Esophagus mucosa (tissue), 1 donor: Measurements from ENCODE around the gene TMEM240. TPM values are rescaled to one million over a fixed set of nuclear protein-coding genes. Genes with fewer than 3 reads are reported as not detected.
"Not testable (repeated sequence)": the region's sequence is repeated elsewhere in the genome, so short reads cannot be mapped to it uniquely, and the experiment has no call there.

ENCODE experiments used
- ATAC-seq: fragments of 200-7000 bp; cut with Tn5 transposase; one replicate; pipeline ENCODE4 v1.9.1; 2020
- total RNA-seq: library from RNA; stranded (reverse); gene quantifications from one replicate; pipeline ENCODE4 v1.2.4, GENCODE V29; 2023
- donor health status: DM: yes; HTN: yes; CAD: no.

Gene TMEM240
- total RNA-seq, 1 donor from 2014 or later: not detected

DNA sequence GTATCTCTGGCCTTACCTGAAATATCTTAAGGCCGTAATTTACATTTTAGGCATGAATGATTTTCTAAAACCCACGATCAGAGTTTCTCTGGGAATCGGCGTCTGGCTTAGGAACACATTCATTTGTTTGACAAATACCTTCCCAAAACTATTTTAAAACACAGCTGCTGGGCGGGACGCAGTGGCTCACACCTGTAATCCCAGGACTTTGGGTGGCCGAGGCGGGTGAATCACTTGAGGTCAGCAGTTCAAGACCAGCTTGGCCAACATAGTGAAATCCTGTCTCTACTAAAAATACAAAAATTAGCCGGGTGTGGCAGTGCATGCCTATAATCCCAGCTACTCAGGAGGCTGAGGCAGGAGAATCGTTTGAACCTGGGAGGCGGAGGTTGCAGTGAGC lies 16.5 kb upstream of the TMEM240 start:
- not testable (repeated sequence) for ATAC-seq

DNA sequence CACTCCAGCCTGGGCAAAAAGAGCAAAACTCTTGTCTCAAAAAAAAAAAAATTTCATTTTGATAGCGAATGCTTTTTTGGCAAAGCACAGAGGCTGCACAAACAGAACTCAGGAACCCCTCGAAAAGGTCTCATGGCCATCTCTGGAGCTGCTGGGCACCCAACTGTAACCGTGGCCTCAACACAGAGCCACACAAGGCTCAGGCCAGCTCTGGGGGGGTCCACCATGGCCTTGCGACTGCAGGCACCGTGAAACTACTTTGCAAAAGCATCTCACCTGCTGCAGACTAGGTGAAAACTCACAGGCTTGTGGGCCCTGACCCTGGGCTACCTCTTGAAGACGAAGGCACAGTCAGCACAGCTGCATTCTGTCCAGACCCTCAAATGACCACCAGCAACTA lies 16.1 kb upstream of the TMEM240 start:
- no peak for ATAC-seq

DNA sequence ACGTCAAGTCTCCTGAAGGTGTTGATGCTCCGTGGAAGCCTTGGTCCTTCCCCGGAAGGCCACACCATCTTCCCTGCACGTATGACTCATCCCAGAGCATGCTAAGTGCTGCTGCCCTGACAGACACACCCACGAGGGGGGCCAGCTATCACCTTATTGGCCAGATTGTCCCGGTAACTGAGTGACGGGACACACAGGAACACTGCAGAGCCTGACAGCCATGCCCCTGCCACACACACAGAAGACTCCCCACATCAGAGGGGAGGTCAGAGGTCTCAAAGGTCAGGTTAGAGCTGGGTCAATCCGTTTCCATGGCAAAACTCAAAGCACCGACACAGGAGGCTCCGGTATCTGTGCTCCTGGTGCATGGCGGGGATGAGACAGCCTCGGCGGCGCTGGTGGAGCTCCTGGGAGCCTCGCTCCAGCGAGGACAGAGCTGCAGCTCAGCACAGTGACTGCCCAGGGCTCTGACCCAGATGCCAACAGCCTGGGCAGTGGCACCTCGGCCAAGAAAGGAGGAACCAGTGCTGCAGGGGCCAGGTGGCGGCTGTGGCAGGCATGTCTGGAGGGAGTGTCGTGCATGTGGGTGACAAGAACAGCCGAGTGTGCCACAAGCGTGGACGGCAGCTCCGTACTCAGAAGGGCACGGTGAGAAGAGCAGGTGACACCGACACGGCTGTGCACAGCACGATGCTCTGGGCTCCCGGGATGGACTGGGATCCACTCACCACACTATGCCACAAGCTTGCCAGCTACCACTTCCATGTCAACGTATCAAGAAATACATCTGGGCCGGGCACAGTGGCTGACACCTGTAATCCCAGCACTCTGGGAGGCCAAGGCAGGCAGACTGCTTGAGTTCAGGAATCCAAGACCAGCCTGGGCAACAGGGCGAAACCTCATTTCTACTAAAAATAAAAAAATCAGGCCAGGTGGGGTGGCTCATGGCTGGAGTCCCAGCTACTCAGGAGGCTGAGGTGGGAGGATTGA lies 14.8 kb upstream of the TMEM240 start:
- ATAC-seq: peak; percentile 71

DNA sequence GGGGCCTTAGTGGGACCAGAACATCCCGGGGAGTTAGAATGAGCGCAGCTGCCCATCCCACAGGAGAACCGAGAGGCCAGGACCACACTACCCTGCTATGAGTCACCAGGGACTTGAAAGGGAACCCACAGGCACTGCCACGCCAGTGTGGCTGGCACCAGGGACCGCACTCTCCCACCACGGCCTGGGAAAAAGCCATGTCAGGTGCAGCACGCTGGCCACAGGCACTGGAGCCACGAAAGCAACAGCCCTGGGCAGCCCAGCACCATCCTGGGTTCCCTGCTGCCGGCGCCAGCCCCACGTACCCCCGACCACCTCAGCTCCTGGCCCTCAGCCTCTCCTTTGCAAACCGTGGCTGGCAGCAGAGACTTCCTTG lies 14.1 kb upstream of the TMEM240 start:
- ATAC-seq: peak; percentile 2

DNA sequence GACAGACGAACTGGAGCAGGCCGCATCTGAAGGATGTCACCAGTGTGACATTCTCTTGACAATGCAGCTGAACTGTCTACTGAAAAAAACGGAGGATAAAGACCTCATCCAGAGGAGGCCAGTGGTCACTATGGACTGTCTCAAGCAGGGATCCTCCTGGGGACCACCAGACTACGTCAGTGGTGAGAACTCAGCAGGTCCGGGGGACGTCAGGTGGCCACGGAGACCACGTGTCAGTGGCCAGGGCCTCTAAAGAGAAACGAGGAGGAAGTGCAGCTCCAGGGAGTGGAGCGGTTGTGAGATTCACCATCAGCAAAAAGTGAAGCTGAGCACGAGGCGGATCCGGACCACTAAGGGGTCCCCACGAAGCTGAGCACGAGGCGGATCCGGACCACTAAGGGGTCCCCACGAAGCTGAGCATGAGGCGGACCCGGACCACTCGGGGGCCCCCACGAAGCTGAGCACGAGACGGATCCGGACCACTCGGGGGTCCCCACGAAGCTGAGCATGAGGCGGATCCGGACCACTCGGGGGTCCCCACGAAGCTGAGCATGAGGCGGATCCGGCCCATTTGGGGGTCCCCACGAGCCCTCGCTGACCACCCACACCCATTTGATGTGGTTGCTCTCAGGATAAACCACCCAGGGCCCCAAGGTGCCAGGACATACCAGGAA lies 13.5 kb upstream of the TMEM240 start:
- ATAC-seq: no peak

DNA sequence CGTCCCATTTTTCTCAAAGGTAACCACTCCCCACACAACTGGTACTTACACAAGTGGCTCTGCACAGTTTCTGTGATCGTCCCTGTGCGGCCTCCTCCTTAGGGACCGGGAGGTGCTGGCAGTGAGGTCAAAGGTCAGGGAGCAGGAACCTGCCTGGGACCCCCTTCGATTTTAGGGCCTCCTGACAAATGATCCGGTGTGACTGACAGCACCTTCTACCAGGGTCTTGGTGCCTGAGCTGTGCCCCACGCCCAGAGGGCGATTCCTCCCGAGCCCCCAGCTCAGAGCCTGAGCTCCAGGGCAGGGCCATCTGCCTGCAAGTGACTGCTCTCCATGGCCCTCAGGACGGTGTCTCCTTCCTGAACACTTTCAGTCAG lies 11.8 kb upstream of the TMEM240 start:
- ATAC-seq: no peak

DNA sequence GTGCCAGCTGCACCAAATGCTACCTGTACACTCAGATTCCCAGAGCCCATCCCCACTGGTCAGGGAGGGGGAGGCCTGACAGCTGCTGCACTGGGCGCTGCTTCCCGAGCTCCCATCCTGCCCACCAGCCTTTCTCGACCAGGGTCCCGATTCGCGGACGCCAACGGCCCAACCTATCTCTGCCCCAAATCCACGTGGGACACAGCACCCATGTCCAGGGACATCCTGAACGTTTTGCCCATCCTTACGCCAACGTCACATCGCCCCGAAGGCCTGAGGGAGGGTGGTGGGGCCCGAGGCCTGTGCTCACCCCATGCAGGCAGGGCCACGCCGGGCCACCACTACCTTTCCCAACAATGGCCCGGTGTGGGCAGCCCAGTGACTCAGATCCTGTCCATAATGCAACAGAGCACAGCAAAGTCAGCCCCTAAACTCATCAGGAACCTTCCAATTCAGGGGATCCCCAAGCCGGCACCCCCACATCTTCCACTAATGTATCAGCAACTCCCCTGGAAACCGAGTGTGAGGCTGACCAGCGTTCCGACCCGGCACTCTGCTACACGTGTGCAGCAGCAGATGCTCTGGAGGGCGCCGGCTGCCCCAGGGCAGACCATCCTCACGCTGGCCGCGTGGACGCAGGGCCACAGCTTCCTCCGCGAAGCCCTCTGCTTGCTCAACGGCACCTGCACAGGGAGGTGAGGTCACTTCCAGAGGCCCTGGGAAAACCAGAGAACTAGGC lies 11.3 kb upstream of the TMEM240 start:
- no peak for ATAC-seq

DNA sequence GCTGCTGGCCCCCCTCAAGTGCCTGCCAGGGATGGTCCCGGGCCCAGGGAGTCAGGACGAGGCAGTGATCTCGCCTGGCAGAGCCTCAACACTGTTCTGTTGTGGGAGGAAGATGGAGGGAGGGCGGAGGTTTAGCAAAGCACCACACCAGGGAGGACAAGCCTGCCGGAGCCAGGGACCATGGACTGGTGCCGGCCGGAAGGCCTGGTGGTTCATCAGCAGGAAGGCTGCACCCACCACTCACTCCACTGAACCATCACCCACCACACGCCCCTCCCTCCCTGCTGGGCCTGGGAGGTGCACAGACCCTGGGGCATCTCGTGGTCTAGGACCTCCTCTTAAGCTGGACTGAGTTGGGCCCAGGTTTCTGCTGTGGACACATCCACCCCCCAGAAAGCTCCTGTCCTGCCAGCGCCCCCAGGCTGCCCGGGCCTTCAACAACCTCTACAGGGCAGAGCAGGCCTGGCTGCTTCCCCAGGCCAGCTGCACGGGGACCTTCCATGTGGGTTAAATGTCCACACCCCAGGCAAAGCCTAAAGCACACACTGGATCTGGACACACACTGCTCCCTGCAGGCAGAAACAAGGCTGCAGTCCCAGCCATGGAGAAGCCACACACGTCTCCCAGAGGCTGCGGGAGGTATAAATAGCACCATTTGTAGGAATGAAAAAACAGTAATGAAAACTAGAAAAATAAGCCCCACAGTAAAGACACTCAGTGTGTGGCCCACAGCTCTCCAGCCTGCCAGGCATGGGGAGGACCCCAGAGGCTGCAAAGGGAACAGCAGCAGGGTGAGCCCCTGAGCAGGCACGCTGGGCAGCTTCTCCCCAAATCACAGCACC lies 10.4 kb upstream of the TMEM240 start:
- peak; percentile 24 for ATAC-seq

DNA sequence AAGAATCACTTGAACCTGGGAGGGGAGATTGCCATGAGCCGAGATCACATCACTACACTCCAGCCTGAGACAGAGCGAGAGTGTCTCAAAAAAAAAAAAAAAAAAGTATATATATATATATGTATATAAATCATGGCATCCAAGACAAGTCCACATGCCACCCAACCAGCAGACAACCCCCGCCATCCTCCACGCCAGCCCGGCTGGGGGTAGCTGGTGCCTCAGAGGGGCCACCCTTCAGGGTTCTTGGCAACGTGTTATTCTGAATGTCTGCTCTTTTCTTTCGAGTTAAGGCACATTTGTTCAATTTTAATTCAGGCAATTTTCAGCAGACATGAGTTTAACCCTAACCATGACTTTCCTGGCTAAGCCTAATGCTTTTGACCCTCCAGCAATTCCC lies 9.7 kb upstream of the TMEM240 start:
- no peak for ATAC-seq

DNA sequence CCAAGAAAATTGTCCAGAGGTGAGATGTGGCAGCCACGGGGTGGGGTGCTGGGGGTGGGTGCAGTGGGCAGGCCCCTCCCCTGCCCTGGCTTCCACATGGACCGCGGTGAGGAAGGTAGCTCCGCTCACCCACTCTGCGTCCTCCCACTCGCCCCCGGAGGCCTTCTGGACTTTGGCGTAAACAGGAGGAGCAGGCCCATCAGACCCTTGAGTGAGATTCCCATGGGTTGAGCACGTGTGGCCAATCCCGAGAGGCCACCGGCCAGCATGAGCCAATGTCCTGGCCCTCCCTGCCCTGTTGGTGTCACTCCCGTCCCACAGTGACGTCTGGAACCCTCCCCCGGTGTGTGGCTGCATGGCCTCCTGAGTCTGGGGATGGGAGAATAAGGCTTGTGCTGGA lies 8.2 kb upstream of the TMEM240 start:
- ATAC-seq: no peak

DNA sequence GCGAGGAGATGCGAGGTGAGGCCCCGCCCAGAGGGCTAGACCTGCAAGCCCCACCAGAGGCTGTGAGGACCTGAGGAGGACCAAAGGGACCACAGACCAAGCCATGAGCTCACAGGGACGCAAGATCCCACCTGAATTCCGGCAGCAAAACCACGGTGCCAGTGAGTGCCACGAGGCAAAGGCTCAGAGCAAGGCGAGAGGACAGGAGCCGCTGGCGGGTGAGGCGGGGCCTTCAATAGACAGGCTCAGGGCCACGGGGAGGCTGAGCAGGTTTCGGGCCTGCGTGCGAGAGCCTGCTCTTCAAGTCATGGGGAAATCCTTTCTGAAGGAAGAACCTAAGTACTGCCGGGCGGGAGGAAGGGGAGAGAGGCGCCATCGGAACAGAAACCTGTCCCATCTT lies 7.1 kb upstream of the TMEM240 start:
- no peak for ATAC-seq

DNA sequence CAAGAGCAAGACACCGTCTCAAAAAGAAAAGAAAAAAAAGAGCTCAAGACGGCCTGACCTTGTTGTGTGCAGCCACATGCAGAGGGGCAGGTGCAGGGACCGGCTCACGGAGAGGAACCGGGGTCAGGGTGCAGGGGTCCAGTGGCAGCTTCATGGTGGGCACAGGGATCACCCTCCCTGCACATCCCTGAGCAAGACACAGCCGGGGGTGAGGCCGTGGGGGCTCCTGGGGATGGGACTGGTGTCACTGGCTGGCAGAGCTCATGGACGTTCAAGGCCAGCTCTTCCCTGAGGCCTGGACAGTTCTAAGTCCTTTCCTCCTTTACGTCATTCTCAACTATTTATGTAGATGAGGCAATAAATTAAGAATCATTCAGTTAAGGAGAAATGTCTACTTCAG lies 6.6 kb upstream of the TMEM240 start:
- no peak for ATAC-seq

DNA sequence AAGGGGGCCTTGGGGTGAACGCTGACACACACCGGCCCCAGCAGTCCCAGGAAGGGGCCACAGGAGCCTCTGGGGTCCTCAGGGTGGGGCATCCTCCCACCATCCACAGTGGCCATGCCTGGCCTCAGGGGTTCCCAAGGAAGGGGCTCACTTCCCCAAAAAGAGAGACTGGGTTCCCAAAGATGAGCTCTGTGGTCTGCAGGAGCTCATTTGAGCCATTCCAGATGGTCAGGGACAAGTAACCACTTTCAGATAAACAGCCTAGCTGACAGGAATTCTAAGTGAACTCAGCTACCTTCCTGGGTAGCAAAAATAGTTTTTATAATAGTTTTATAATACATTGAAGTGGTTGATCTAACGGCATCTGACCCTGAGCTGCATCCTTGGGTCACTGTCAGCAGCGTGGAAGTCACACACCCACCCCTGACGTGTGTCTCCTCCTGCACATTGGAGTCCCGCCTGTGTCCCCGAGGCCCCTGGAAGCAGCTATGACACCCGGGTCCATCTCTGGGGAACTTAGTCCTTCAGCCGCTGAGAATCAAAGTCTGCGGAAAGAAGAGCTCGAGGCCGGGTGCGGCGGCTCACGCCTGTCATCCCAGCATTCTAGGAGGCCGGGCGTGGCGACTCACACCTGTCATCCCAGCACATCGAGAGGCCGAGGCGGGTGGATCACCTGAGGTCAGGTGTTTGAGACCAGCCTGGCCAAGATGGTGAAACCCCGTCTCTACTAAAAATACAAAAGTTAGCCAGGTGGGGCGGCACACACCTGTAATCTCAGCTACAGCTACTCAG lies 5.7 kb upstream of the TMEM240 start:
- no peak for ATAC-seq

DNA sequence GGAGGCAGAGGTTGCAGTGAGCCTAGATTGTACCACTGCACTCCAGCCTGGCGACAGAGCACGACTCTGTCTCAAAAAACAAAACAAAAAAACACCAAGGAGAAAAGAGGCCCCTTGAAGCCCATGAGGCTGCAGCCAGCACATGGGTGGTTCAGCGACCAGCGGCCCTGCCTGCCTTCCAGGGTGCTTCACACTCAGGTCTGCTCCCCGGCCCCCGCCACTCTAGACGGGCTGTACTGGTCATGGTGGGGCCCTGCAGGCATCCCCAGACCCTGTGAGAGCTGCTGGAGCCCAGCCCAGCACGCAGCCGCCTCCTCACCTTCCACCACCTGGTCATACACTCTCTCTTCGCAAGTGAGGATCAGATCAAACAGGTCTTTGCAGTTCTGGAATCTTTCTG lies 4.1 kb upstream of the TMEM240 start:
- ATAC-seq: no peak

DNA sequence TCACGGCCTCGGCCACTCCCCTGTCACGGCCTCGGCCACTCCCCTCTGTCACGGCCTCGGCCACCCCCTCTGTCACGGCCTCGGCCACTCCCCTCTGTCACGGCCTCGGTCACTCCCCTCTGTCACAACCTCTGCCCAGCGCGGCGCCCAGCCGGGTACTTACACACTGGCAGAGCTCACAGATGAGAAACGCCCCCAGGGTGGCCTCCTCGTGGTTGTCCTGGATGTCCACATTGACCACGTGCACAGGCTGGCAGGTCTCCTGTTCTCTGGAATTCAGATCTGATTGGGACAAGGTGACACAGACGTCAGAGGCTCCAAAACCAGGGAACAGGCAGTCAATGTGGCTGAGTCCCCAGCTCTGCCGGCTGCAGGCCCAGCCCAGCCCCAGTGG lies 3.3 kb upstream of the TMEM240 start:
- ATAC-seq: peak; percentile 36

DNA sequence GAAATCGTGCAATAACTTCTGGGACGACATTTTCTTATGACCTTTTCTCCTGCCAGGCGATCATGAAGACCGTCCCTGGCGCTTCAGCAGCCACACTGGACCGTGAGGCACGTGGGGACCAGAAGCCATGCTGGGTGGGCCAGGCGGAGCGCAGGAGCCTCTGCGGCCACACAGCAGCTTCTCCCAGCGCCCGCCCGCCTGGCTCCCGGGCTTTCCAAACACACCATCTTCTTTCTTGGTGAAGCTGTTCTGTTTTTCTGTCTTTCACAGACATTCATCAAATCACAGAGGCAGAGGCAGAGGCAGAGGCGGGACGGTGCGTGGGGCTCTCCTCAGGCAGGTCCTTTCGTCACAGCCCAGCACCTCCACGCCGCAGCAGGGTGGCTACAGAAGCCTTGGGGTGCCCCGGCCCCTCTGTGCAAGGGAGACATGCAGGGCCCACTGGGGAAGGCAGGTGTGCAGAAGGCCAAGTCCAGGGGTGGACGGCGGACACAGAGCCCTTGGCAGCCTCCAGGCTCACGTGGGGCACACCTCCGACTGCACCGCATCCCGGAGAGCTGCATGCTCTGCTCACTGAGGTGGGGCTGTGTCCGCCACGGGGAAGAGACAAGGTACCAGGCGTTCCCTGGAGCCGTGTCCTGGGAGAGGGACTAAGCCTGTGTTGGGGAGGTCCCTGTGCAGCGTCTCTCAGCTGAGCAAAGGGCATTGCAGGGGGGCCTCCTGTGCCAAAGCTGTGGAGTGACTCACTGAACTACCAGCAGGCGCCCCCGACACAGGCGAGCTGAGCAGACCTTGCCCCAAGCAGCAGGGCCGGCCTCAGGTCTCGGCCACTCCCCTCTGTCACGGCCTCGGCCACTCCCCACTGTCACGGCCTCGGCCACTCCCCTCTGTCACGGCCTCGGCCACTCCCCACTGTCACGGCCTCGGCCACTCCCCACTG lies 2.6 kb upstream of the TMEM240 start:
- peak; percentile 15 for ATAC-seq

DNA sequence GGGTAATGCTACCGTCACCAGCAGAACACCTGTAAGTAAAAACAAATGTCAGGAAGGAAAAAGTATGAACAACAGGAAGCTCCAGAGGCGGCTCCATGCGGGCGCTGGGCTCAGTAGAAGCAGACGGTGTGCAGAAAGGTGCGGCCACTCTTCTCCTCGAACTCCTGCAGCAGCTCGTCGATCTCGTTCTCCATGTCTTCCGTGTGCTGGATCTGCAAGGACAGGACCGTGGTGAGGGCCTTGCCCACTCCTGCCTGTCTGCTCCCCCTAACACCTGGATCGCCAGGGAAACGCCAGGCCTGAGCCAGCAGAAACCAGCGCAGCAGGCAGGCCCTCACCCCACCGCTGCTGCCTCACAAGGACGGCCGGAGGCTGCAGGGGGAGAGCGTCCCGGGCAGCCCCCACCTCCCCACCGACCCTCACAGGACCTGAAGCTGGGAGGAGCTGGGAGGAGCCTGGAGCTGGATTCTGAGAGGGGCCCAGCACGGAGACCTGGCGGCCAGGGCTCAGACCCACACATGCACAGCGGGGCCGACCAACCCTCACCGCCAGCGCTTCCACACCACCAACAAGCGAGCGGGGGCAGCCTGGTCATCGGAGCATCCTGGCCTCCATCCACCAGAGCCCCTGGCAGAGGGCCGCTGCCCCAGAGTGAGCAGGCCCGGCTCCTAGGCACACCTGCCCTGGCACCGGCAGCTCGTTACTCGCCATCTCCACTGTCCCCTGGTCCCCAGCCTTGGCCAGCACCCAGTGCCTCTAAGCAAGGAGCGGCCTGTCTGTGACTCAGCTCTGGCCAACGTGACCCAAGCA lies 1.7 kb upstream of the TMEM240 start:
- ATAC-seq: peak; percentile 6

DNA sequence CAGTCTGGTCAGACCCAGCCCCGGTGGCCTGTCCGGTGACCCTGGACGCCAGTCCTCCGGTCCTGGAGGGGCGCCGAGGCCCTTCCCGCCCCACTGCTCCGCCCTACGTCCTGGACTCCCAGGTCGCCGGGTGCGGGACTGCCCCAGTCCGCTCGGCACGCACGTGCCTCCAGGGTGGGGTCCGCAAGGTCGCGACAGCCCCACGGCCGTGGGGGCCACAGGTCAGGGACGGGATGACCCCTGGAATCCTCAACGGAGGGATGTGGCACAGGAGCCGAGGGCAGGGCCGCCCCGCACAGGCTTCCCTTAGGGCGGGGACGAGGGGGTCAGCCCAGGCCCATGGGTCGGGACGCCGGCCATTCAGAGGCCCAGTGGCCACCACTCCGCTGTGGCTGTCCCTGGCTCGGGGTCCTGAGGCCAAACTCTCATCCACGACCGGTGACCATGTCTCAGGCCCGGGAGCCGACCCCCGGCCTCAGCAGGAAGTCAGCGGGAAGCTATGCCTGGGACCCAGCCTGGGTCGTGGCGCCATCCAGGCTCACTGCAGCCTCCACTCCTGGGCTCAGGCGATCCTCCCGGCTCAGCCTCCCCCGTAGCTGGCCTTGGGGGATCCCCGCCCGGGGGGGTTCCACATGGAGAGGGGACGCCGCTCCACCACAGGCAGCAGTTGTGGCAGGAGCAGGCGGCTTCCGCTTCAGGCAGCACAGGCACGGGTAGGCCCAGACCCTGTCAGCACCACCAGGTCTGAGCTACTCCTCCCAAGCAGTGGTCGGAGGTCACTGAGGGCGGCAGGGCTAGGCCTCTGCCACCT lies 599 bp upstream of the TMEM240 start:
- ATAC-seq: peak; percentile 4
